Stimulated activated CD4-positive, alpha-beta T cell treated with anti-CD3 and anti-CD28 coated beads, Interleukin-12 subunit alpha, Interleukin-12 subunit beta, amount 100 ng/mL, for 48 hours (primary cell): ENCODE measurements around the gene CD2.

Experiments
- DNase-seq, 3 donors: peaks; one replicate each; pipeline ENCODE4 v3.0.0-alpha.2; 2020; ENCODE audit warnings: low read depth in 2 of 3, low spot score in 1 of 3

CD2 gene

GRCh38 chr1:116760487-116760886 lies 6.3 kb downstream of the CD2 start:
- no peak for DNase-seq

GRCh38 chr1:116760996-116761665 lies 6.9 kb downstream of the CD2 start:
- DNase-seq, result no peak

- no peak for DNase-seq
These were observed 8.1 kb downstream of the CD2 start for GRCh38 chr1:116762281-116762680.

- no peak for DNase-seq
These were observed 8.5 kb downstream of the CD2 start for GRCh38 chr1:116762781-116763115.

- peak in 1 of 3 donors; percentile 70 for DNase-seq
These were observed 9.0 kb downstream of the CD2 start for GRCh38 chr1:116763116-116763786.

GRCh38 chr1:116763787-116764465 lies 9.7 kb downstream of the CD2 start:
- DNase-seq, result peak in 2 of 3 donors; percentile 67 to 73

GRCh38 chr1:116764466-116764898 lies 10.3 kb downstream of the CD2 start:
- peak in 1 of 3 donors; percentile 72 for DNase-seq

GRCh38 chr1:116764906-116765862 lies 11.0 kb downstream of the CD2 start:
- DNase-seq, result no peak

DNA sequence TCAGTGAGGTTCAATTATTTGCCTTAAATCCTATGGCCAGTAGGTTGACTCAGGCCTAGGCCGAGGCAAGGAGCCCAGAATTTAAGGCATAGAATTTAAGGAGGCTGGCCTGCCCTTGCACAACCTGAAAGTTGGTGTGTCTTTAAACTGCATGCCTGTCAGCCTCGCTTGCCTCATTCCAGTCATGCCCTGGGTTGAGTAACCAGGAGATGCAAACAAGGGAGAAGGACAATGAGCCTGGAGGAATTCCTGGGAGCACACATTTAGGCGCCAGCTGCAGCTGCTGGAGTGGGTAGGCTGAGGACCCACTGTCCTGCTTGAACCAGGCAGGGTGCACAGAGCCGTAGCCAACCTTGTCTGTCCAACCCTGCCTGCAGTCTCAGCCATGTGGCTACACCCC lies 11.7 kb downstream of the CD2 start:
- DNase-seq, result no peak

DNA sequence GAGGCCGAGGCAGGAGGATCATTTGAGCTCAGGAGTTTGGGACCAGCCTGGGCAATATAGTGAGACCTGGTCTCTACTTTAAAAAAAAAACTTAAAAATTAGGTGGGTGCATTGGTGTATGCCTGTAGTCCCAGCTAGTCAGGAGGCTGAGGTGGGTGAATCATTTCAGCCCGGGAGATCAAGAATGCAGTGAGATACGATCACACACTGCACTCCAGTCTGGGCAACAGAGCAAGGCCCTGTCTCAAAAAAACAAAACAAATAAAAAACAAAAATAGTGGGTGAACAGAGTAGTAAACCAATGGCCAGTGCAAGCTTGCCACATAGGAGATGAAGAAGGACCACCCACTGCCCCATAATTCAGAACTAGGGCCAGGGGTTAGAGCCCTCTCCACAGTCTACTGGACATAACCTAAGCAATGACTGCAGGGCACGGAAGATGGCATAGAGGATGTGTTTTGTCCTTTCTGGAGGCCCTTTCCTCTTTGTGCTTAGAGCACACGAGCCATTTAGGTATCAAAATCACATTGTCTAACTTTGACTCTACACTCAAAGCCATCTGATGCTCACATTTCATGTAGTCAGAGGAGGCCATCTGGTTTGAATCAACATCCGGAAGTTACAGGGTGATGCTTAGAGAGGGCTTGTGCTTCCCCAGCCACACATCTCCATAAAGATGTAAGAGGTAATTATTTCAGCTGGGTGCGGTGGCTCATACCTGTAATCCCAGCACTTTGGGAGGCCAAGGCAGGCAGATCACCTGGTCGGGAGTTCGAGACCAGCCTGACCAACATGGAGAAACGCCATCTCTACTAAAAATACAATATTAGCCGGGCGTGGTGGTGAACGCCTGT lies 12.6 kb downstream of the CD2 start:
- DNase-seq, result no peak

GRCh38 chr1:116767782-116768382 lies 13.7 kb downstream of the CD2 start:
- DNase-seq, result no peak

GRCh38 chr1:116768416-116769103 lies 14.3 kb downstream of the CD2 start:
- no peak for DNase-seq

DNA sequence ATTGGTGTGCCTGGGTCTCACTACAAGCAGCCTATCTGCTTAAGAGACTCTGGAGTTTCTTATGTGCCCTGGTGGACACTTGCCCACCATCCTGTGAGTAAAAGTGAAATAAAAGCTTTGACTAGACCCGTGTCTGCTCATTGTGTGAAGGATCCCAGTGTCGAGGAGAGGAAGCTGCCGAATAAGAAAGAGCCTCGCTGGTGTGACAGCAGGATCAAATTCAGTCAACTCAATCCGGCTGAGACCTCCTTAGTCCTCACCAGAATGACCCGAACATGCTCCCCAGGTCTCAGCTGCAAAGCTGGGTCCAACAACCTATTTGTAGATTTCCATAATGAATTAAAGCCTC lies 14.8 kb downstream of the CD2 start:
- peak in 1 of 3 donors; percentile 41 for DNase-seq

- DNase-seq, result peak in 2 of 3 donors; percentile 69
These were observed 15.3 kb downstream of the CD2 start for GRCh38 chr1:116769561-116769977.

- no peak for DNase-seq
These were observed 15.8 kb downstream of the CD2 start for GRCh38 chr1:116769994-116770393.

GRCh38 chr1:116770625-116771024 lies 16.4 kb downstream of the CD2 start:
- DNase-seq, result peak in 1 of 3 donors; percentile 30

GRCh38 chr1:116771997-116772647 lies 17.9 kb downstream of the CD2 start:
- DNase-seq, result no peak

GRCh38 chr1:116772648-116773045 lies 18.4 kb downstream of the CD2 start:
- no peak for DNase-seq
